ENCODE data around the gene ARRB1.

ARRB1 gene

GRCh38 chr11:75301131-75301530 is 50.3 kb downstream of the ARRB1 start:
- ChIA-PET CTCF (interaction anchor here (0.7 kb wide), 1 partner anchor 38 kb away, joined by 4 read pairs; no protein-coding TSS in a partner anchor), POLR2A (no interaction called here)
- Histone ChIP-seq H3K36me3 (ENCODE audit: control insufficient read depth in 2 of 2, insufficient read depth in 1 of 2, low read length in 2 of 2) (no peaks in the 10 kb centered on the region), H3K4me1 (ENCODE audit: control insufficient read depth, insufficient read depth, low read length) (no peaks in the 10 kb centered on the region), H3K27ac (ENCODE audit: extremely low read depth, low read depth, low read length) (no peak overlapping the region), H3K9me3 (ENCODE audit: control insufficient read depth, insufficient read depth, low read depth, low read length) (no peaks in the 10 kb centered on the region), H3K4me3 (ENCODE audit: low read depth, low read length) (no peak overlapping the region)
- no peak for TF ChIP-seq ZNF140 (tag by site-specific recombination; IDR thresholded peaks at IDR 0.05)
- TF ChIP-seq SETDB1 (IDR thresholded peaks at IDR 0.05; ENCODE audit: insufficient read length, low read length), result no peak
- TF ChIP-seq ZNF26 (tag by site-specific recombination; IDR thresholded peaks at IDR 0.05), result no peak
- TF ChIP-seq GLIS2 (tag by site-specific recombination; IDR thresholded peaks at IDR 0.05), result no peak
- no peak for TF ChIP-seq ZNF23 (tag by site-specific recombination; IDR thresholded peaks at IDR 0.05; ENCODE audit: borderline replicate concordance)
- TF ChIP-seq REST (tag by site-specific recombination; IDR thresholded peaks at IDR 0.05), result no peak
- no peak for TF ChIP-seq GLI4 (tag by site-specific recombination; IDR thresholded peaks at IDR 0.05)
- TF ChIP-seq TRIM28 (IDR thresholded peaks at IDR 0.05; ENCODE audit: borderline replicate concordance, low read length), result no peak
- TF ChIP-seq ZNF561 (tag by site-specific recombination; IDR thresholded peaks at IDR 0.05; ENCODE audit: borderline replicate concordance), result no peak
- no peak for TF ChIP-seq ZNF660 (tag by site-specific recombination; IDR thresholded peaks at IDR 0.05)
- no peak for TF ChIP-seq REPIN1 (tag by site-specific recombination; IDR thresholded peaks at IDR 0.05; ENCODE audit: low read depth)
- no peak for TF ChIP-seq EGR2 (tag by site-specific recombination; IDR thresholded peaks at IDR 0.05; ENCODE audit: low read depth)
- no peak for TF ChIP-seq ZNF558 (tag by site-specific recombination; IDR thresholded peaks at IDR 0.05)
- no peak for TF ChIP-seq ZNF571 (tag by site-specific recombination; IDR thresholded peaks at IDR 0.05)

GRCh38 chr11:75298976-75299260 is 52.5 kb downstream of the ARRB1 start:
- POLR2A ChIA-PET, result no interaction called here
- TF ChIP-seq ZBTB49 (tag by site-specific recombination; IDR thresholded peaks at IDR 0.05; ENCODE audit: low read depth), result no peak
- TF ChIP-seq ZNF501 (tag by site-specific recombination; IDR thresholded peaks at IDR 0.05), result no peak
- TF ChIP-seq ZBTB10 (tag by site-specific recombination; IDR thresholded peaks at IDR 0.05), result no peak
- no peak for TF ChIP-seq ZSCAN18 (tag by site-specific recombination; IDR thresholded peaks at IDR 0.05)
- TF ChIP-seq ZNF23 (tag by site-specific recombination; IDR thresholded peaks at IDR 0.05; ENCODE audit: borderline replicate concordance), result no peak
- no peak for TF ChIP-seq ZFP37 (tag by site-specific recombination; IDR thresholded peaks at IDR 0.05)
- TF ChIP-seq ZNF335 (tag by site-specific recombination; conservative IDR thresholded peaks at IDR 0.05), result no peak
- no peak for TF ChIP-seq ZFP41 (tag by site-specific recombination; IDR thresholded peaks at IDR 0.05; ENCODE audit: borderline replicate concordance)
- TF ChIP-seq ZNF596 (tag by site-specific recombination; IDR thresholded peaks at IDR 0.05), result no peak
- TF ChIP-seq GLI2 (tag by site-specific recombination; IDR thresholded peaks at IDR 0.05; ENCODE audit: borderline replicate concordance, low read depth), result no peak
- TF ChIP-seq ZNF624 (tag by site-specific recombination; IDR thresholded peaks at IDR 0.05), result no peak
- CTCF ChIA-PET, result no interaction called here
- no peak overlapping the region for H3K27ac ChIP-seq (ENCODE audit: extremely low read depth, low read depth, low read length)
- no peaks in the 10 kb centered on the region for H3K9me3 ChIP-seq (ENCODE audit: control insufficient read depth, insufficient read depth, low read depth, low read length)
- H3K4me3 ChIP-seq (ENCODE audit: low read depth, low read length), result no peak overlapping the region
- no peaks in the 10 kb centered on the region for H3K36me3 ChIP-seq (ENCODE audit: control insufficient read depth in 2 of 2, insufficient read depth in 1 of 2, low read length in 2 of 2)
- no peaks in the 10 kb centered on the region for H3K4me1 ChIP-seq (ENCODE audit: control insufficient read depth, insufficient read depth, low read length)
